ENCODE measurements around the gene ABCC3.

ABCC3 gene

DNA sequence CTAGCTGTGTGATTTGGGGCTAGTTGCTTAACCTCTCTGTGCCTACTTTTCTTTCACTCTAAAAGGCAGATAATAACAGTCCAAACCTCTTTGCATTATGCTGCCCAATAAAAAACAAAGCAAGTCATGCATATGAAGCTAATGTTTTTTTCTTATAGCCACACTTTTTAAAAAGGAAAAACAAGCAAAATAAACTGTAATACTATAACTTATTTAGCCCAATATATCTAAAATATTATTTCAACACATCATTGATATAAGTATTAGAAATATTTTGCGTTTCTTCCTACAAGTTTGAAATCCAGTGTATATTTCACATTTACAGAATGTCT is 50.6 kb downstream of the ABCC3 start:
- no peak overlapping the region for H3K4me3 ChIP-seq (ENCODE audit: low read depth, low read length)
- TF ChIP-seq, protein P1, sequence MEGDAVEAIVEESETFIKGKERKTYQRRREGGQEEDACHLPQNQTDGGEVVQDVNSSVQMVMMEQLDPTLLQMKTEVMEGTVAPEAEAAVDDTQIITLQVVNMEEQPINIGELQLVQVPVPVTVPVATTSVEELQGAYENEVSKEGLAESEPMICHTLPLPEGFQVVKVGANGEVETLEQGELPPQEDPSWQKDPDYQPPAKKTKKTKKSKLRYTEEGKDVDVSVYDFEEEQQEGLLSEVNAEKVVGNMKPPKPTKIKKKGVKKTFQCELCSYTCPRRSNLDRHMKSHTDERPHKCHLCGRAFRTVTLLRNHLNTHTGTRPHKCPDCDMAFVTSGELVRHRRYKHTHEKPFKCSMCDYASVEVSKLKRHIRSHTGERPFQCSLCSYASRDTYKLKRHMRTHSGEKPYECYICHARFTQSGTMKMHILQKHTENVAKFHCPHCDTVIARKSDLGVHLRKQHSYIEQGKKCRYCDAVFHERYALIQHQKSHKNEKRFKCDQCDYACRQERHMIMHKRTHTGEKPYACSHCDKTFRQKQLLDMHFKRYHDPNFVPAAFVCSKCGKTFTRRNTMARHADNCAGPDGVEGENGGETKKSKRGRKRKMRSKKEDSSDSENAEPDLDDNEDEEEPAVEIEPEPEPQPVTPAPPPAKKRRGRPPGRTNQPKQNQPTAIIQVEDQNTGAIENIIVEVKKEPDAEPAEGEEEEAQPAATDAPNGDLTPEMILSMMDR (conservative IDR thresholded peaks at IDR 0.05; ENCODE audit: low read depth, low read length) = no peak
- DNase-seq (ENCODE audit: low read depth) = no peak

DNA sequence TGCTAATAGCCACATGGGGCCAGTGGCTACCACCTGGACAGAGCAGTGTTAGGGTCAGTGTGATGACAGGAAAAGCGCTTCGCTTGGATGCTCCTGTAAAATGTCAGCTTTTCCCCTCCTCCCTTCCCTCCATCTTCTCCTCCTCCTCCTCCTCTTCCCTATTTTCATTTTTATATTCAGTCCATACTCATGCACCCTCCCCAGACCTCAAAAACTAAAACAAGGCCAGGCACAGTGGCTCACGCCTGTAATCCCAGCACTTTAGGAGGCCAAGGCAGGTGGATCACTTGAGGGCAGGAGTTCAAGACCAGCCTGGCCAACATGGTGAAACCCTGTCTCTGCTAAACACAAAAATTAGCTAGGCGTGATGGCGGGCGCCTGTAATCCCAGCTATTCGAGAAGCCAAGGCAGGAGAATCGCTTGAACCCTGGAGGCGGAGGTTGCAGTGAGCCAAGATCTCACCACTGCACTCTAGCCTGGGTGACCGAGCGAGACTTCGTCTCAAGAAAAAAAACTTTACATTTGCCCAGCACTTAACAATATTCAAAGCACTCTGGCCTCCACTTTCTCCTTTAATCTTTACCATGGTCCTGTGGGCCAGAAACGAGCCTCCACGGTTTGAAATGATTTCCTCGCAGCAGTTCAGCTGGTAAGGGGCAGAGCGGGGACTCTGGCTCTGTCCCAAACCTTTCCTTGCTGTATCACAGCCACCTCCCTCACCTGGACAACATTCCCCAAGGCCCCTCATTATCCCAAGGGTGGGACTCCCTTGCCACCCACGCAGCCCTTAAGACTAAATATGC is 51.2 kb downstream of the ABCC3 start:
- TF ChIP-seq, protein P1 (conservative IDR thresholded peaks at IDR 0.05; ENCODE audit: low read depth, low read length) = no peak
- no peak overlapping the region for H3K4me3 ChIP-seq (ENCODE audit: low read depth, low read length)
- no peak for DNase-seq (ENCODE audit: low read depth)

DNA sequence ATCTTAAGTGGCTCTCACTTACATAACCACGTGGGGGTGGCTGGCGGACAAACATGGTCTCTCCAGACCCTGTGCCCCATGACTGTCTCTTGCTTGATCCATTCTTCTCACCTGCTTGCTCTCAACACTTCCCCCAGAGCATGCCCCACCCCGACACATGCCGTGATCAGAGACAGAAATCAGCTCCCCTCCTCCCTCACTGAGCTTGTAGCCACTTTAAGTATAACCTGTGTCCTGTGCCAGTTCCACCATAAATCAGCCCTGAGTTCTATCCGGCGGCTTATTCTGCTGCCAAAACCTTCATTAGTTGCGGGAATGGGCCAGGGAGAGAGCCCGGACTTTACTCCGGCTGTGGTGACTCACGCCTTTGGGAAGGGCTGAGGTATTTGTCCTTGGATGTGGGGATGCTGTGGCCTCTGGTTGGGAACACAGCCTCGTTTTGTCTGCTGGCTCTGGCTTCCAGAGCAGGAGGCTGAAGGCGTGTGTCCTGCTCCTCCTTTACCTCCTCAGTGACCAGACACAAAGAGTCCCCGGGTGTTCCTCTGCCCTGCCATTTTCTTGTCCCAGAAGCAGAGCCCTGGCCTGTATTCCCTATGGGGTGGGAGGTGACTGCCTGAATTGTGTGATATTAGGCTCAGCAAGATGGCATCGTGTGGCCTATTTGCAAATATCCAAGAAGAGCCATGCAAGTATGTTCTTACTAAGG is 52.0 kb downstream of the ABCC3 start:
- no peak for DNase-seq (ENCODE audit: low read depth)
- no peak overlapping the region for H3K4me3 ChIP-seq (ENCODE audit: low read depth, low read length)
- TF ChIP-seq, protein P1 (conservative IDR thresholded peaks at IDR 0.05; ENCODE audit: low read depth, low read length) = no peak

DNA sequence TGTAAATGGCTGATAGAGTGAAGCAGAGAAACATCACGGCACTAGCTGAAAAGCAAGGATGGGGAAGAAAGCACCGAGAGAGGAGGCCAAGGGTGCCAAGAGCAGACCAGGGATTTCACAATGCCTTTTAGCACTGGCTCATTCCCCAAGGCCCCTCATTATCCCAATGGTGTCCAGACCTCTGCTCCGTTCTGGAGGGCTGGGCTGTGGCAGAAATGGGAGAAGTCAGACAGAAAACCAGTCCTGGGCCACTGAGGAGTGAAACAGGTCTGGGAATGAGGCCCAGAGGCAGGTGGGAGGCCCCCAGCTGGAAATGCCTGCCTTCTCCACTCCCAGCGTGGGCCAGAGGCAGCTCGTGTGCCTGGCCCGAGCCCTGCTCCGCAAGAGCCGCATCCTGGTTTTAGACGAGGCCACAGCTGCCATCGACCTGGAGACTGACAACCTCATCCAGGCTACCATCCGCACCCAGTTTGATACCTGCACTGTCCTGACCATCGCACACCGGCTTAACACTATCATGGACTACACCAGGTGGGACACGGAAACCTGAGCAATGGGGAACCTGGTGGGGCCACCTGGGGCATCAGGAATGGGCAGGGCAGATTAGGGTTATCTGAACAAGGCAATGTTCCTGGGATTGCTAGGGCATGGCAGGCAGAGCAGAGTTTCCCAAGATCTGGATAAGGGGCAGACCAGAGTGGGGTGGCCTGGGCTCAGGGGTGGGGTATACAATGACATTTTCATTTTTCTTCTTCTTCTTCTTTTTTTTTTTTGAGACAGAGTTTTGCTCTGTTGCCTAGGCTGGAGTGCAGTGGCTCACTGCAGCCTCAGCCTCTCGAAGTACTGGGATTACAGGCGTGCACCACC is 52.8 kb downstream of the ABCC3 start:
- no peak overlapping the region for H3K4me3 ChIP-seq (ENCODE audit: low read depth, low read length)
- TF ChIP-seq, protein P1 (conservative IDR thresholded peaks at IDR 0.05; ENCODE audit: low read depth, low read length) = no peak
- no peak for DNase-seq (ENCODE audit: low read depth)

DNA sequence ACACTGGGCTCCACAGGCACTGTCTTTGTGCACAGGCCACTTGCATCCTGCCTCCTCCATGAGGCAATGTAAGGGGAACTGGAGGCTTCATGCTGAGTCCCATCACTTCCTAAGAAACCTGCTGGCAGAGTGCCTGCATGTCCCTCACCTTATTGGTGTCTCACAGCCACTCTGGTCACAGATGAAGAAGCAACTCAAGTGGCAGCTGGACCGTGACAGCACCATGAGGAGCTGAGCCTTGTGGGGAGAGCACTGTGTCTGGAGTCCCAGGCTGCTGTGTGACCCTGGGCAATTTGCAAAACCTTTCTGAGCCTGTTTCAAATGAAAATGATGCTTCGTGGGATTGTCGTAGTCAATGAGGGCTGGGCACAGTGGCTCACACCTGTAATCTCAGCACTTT is 53.6 kb downstream of the ABCC3 start:
- DNase-seq (ENCODE audit: low read depth) = no peak
- TF ChIP-seq, protein P1 (conservative IDR thresholded peaks at IDR 0.05; ENCODE audit: low read depth, low read length) = no peak
- H3K4me3 ChIP-seq (ENCODE audit: low read depth, low read length) = no peak overlapping the region

DNA sequence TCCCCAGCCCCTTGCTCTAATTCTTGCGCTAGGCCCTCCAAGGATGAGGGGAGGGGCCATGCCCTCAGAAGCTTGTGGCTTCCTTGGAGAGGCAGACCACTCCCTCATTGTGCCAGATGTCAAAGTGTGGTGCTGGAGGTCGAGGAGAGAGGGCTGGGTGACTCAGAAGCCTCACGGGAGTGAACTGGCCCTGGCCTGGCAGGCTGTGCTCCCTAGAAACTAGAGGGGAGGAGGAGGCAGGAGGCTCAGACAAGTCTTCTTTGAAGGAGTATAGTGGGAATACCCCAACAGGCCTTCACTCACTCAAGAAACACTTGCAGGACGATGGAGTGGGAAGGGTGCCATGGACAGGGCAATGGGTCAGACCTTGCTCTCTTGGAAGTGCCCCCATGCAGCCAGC is 54.6 kb downstream of the ABCC3 start:
- peak; percentile 50 for DNase-seq (ENCODE audit: low read depth)
- TF ChIP-seq, protein P1 (conservative IDR thresholded peaks at IDR 0.05; ENCODE audit: low read depth, low read length) = no peak
- H3K4me3 ChIP-seq (ENCODE audit: low read depth, low read length) = no peak overlapping the region

Data from choroid plexus epithelial cell (primary cell).